ENCODE measurements around the gene HOXB8. TPM values are rescaled to one million over a fixed set of nuclear protein-coding genes. Genes with fewer than 3 reads are reported as not detected.
A peak's percentile ranks its signal among the peaks of the same experiment; 100 is the strongest.

The HOXB8 gene
- total and polyA plus RNA-seq, 2 donors (not counting 3 experiments of a cell fraction or from before 2014, with no cell fraction given) = 1.7 to 2.4 TPM

MicroRNAs within 50 kb of the gene (microRNA counts, 767-probe panel; counts per million panel counts)
- microRNA hsa-miR-10a-5p = 723 counts per million, percentile 96 among the panel's probes with 10 or more counts

Small RNAs within 50 kb of the gene (microRNA-seq; reads per million reads assigned to microRNA genes)
- not detected for gene MIR196A1 (ENCODE audit: borderline number of aligned reads, borderline replicate concordance)

Small RNAs within 50 kb of the gene (small RNA-seq; reads per million reads assigned to genes)
- gene MIR196A1 (ENCODE audit: insufficient read depth, insufficient read length, low read depth, low replicate concordance) = not detected

Other genes starting within 250 kb of the HOXB8 start
- gene SKAP1, start 185.1 kb downstream of the HOXB8 start, total RNA-seq = 0.51 and 0.75 TPM in 2 replicates
- not detected in 2 replicates for gene SKAP1, start 185.1 kb downstream of the HOXB8 start, polyA plus RNA-seq
- gene HOXB1, start 84.3 kb downstream of the HOXB8 start, total RNA-seq = not detected in 2 replicates
- not detected in 2 replicates for gene HOXB1, start 84.3 kb downstream of the HOXB8 start, polyA plus RNA-seq
- gene HOXB2, start 70.2 kb downstream of the HOXB8 start, total RNA-seq = 21.5 and 23.3 TPM in 2 replicates
- 14.1 and 16.8 TPM in 2 replicates for gene HOXB2, start 70.2 kb downstream of the HOXB8 start, polyA plus RNA-seq
- gene HOXB4, start 36.9 kb downstream of the HOXB8 start, total RNA-seq = 11.2 and 13.1 TPM in 2 replicates
- 4.6 and 5.4 TPM in 2 replicates for gene HOXB4, start 36.9 kb downstream of the HOXB8 start, polyA plus RNA-seq
- 45.0 and 56.6 TPM in 2 replicates for gene HOXB3, start 25.1 kb downstream of the HOXB8 start, total RNA-seq
- 29.6 and 33.0 TPM in 2 replicates for gene HOXB3, start 25.1 kb downstream of the HOXB8 start, polyA plus RNA-seq
- gene HOXB5, start 21.5 kb downstream of the HOXB8 start, total RNA-seq = 7.3 and 8.5 TPM in 2 replicates
- gene HOXB5, start 21.5 kb downstream of the HOXB8 start, polyA plus RNA-seq = 2.0 and 2.6 TPM in 2 replicates
- gene HOXB6, start 10.3 kb downstream of the HOXB8 start, total RNA-seq = 24.0 and 27.4 TPM in 2 replicates
- 8.8 and 10.0 TPM in 2 replicates for gene HOXB6, start 10.3 kb downstream of the HOXB8 start, polyA plus RNA-seq
- 24.5 and 29.8 TPM in 2 replicates for gene HOXB7, start 4.3 kb downstream of the HOXB8 start, total RNA-seq
- gene HOXB7, start 4.3 kb downstream of the HOXB8 start, polyA plus RNA-seq = 23.5 and 24.2 TPM in 2 replicates
- gene HOXB9, start 11.1 kb upstream of the HOXB8 start, total RNA-seq = 0.69 and 1.1 TPM in 2 replicates
- 0.49 and 0.79 TPM in 2 replicates for gene HOXB9, start 11.1 kb upstream of the HOXB8 start, polyA plus RNA-seq
- gene PRAC1, start 107.2 kb upstream of the HOXB8 start, total RNA-seq = not detected in 2 replicates
- gene PRAC1, start 107.2 kb upstream of the HOXB8 start, polyA plus RNA-seq = not detected in 2 replicates
- gene PRAC2, start 107.9 kb upstream of the HOXB8 start, total RNA-seq = not detected in 2 replicates
- not detected in 2 replicates for gene PRAC2, start 107.9 kb upstream of the HOXB8 start, polyA plus RNA-seq
- not detected in 2 replicates for gene HOXB13, start 113.5 kb upstream of the HOXB8 start, total RNA-seq
- gene HOXB13, start 113.5 kb upstream of the HOXB8 start, polyA plus RNA-seq = not detected in 2 replicates
- not detected in 2 replicates for gene TTLL6, start 201.9 kb upstream of the HOXB8 start, total RNA-seq
- gene TTLL6, start 201.9 kb upstream of the HOXB8 start, polyA plus RNA-seq = not detected in 2 replicates
- 52.1 and 64.9 TPM in 2 replicates for gene CALCOCO2, start 215.7 kb upstream of the HOXB8 start, total RNA-seq
- gene CALCOCO2, start 215.7 kb upstream of the HOXB8 start, polyA plus RNA-seq = 20.6 and 22.0 TPM in 2 replicates